ENCODE data around the gene ATCAY.
"Not testable (repeated sequence)": the region's sequence is repeated elsewhere in the genome, so short reads cannot be mapped to it uniquely, and the experiment has no call there.

Gene ATCAY

GRCh38 chr19:3923912-3924311 lies 43.4 kb downstream of the ATCAY start:
- DNase-seq: no peak
- no peaks in the 10 kb centered on the region for H3K27me3 ChIP-seq (replicated peaks)
- H3K27ac ChIP-seq: no peak overlapping the region
- in situ Hi-C loops (cut with HindIII; ENCODE audit: low pct_ligation_motif_present, low sequenced_read_pairs): no loop called here
- no peaks in the 10 kb centered on the region for H3K36me3 ChIP-seq (replicated peaks)
- H3K4me3 ChIP-seq (ENCODE audit: low read depth, low read length): no peak overlapping the region
- TF ChIP-seq CTCF (IDR thresholded peaks at IDR 0.05; ENCODE audit: low read depth, low read length, missing control alignments): no peak

GRCh38 chr19:3931041-3931440 lies 50.6 kb downstream of the ATCAY start:
- no peak for DNase-seq
- Histone ChIP-seq H3K27ac (no peak overlapping the region), H3K27me3 (replicated peaks) (peaks cover 12% of the 10 kb centered on the region), H3K4me3 (ENCODE audit: low read depth, low read length) (no peak overlapping the region), H3K36me3 (replicated peaks) (no peaks in the 10 kb centered on the region)
- no peak for TF ChIP-seq CTCF (IDR thresholded peaks at IDR 0.05; ENCODE audit: low read depth, low read length, missing control alignments)
- in situ Hi-C loops (cut with HindIII; ENCODE audit: low pct_ligation_motif_present, low sequenced_read_pairs): no loop called here

GRCh38 chr19:3932931-3933810 lies 52.7 kb downstream of the ATCAY start, which contains the start of gene NMRK2:
NMRK2 (plus strand) TSS chr19:3933069; CDS start chr19:3933672, 603 bp downstream.
- no peak within 1 kb of the TSS for H3K27ac ChIP-seq
- H3K4me3 ChIP-seq (ENCODE audit: low read depth, low read length): no peak within 1 kb of the TSS
- peaks cover 12% of the 10 kb centered on the region for H3K27me3 ChIP-seq (replicated peaks)
- no peak for TF ChIP-seq CTCF (IDR thresholded peaks at IDR 0.05; ENCODE audit: low read depth, low read length, missing control alignments)
- H3K36me3 ChIP-seq (replicated peaks): no peaks in the 10 kb centered on the region
- no peak for DNase-seq
- in situ Hi-C loops (cut with HindIII; ENCODE audit: low pct_ligation_motif_present, low sequenced_read_pairs): no loop called here

- in situ Hi-C loops (cut with HindIII; ENCODE audit: low pct_ligation_motif_present, low sequenced_read_pairs): no loop called here
- no peak overlapping the region for H3K4me3 ChIP-seq (ENCODE audit: low read depth, low read length)
- H3K36me3 ChIP-seq (replicated peaks): no peaks in the 10 kb centered on the region
- peaks cover 12% of the 10 kb centered on the region for H3K27me3 ChIP-seq (replicated peaks)
- DNase-seq: no peak
- no peak overlapping the region for H3K27ac ChIP-seq
- no peak for TF ChIP-seq CTCF (IDR thresholded peaks at IDR 0.05; ENCODE audit: low read depth, low read length, missing control alignments)
Observed at GRCh38 chr19:3936506-3937442, 56.3 kb downstream of the ATCAY start.

GRCh38 chr19:3938300-3938950 lies 57.9 kb downstream of the ATCAY start:
- H3K27me3 ChIP-seq (replicated peaks); H3K4me3 ChIP-seq (ENCODE audit: low read depth, low read length); H3K36me3 ChIP-seq (replicated peaks); DNase-seq; in situ Hi-C loops (cut with HindIII; ENCODE audit: low pct_ligation_motif_present, low sequenced_read_pairs); H3K27ac ChIP-seq: not testable (repeated sequence)
